ENCODE results near the gene SLAMF8. TPM values are rescaled to one million over a fixed set of nuclear protein-coding genes. Genes with fewer than 3 reads are reported as not detected.
A peak's percentile ranks its signal among the peaks of the same experiment; 100 is the strongest.

SLAMF8 gene
- total RNA-seq, 2 donors from 2014 or later: 3.6 TPM; not detected in 1

GRCh38 chr1:159879977-159880376 lies 53.3 kb downstream of the SLAMF8 start:
- 79 to 80% methylated on average over 4 of the region's 4 CpGs for WGBS, 2 donors

GRCh38 chr1:159880430-159880829 lies 53.8 kb downstream of the SLAMF8 start:
- intact Hi-C loops (cut with DNase I): no loop called here
- Histone ChIP-seq H3K4me1 (no peaks in the 10 kb centered on the region), H3K9me3 (no peaks in the 10 kb centered on the region), H3K27ac (no peak overlapping the region), H3K27me3 (no peaks in the 10 kb centered on the region), H3K4me3 (no peak overlapping the region), H3K36me3 (replicated peaks in 1 of 2; ENCODE audit: insufficient read depth in 1 of 2, low read depth in 2 of 2) (no peaks in the 10 kb centered on the region)
- 82 to 91% methylated on average over 3 of the region's 3 CpGs for WGBS, 2 donors
- no peak for TF ChIP-seq POLR2A (IDR thresholded peaks at IDR 0.05)
- TF ChIP-seq, protein P1, sequence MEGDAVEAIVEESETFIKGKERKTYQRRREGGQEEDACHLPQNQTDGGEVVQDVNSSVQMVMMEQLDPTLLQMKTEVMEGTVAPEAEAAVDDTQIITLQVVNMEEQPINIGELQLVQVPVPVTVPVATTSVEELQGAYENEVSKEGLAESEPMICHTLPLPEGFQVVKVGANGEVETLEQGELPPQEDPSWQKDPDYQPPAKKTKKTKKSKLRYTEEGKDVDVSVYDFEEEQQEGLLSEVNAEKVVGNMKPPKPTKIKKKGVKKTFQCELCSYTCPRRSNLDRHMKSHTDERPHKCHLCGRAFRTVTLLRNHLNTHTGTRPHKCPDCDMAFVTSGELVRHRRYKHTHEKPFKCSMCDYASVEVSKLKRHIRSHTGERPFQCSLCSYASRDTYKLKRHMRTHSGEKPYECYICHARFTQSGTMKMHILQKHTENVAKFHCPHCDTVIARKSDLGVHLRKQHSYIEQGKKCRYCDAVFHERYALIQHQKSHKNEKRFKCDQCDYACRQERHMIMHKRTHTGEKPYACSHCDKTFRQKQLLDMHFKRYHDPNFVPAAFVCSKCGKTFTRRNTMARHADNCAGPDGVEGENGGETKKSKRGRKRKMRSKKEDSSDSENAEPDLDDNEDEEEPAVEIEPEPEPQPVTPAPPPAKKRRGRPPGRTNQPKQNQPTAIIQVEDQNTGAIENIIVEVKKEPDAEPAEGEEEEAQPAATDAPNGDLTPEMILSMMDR (IDR thresholded peaks at IDR 0.05): no peak
- DNase-seq (no peak), ATAC-seq (no peak)

More at GRCh38 chr1:159879977-159880376, 53.3 kb downstream of the SLAMF8 start:
- Histone ChIP-seq H3K4me1 (no peaks in the 10 kb centered on the region), H3K4me3 (no peak overlapping the region), H3K9me3 (no peaks in the 10 kb centered on the region), H3K27me3 (no peaks in the 10 kb centered on the region), H3K27ac (no peak overlapping the region), H3K36me3 (replicated peaks in 1 of 2; ENCODE audit: insufficient read depth in 1 of 2, low read depth in 2 of 2) (no peaks in the 10 kb centered on the region)
- no peak for DNase-seq
- TF ChIP-seq, protein P1 (IDR thresholded peaks at IDR 0.05): no peak
- no peak for TF ChIP-seq POLR2A (IDR thresholded peaks at IDR 0.05)
- no peak for ATAC-seq
- intact Hi-C loops (cut with DNase I): no loop called here

DNA sequence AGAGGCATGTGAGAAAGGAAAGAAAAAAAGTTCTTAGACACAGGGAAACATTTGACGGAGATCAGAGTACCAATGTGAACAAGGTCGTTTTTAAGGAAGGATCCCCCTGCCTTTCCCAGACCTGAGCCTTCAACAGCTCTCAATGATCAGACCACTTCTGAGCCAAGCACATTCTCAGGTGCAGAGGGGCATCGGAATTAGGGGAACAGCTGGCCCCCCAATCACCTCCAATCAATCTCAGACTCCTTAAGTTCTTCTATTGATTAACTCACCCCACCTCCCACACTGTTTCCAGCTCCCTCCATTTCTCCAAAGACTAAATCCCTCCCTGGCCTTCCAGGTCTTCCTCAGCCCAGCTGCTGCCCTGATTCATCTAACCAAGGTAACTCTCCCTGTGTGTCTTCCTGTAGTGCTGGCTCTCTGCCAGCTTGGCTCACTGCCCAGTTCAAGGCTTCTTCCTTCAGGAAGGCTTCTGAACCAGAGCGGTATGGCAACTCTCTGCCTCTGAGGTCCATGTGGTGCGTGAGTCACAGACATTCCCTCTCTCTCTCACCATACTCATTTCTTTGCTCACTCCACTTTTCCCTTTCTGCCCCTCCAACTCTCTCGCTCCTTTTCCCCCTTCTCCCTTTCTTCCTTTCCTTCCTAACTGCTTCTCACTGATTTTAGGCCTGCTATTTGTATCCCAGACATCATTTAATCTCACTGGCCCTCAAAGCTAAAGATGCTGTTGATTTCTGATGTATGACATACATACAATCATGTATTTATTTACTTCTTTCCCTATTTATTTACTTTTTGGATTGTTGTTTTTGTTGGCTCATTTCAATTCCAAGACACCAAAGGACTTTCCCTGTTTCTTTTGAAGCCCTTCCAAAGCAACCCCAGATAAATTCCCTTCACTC lies 55.2 kb downstream of the SLAMF8 start:
- no peak overlapping the region for H3K27ac ChIP-seq
- no peaks in the 10 kb centered on the region for H3K27me3 ChIP-seq
- no peaks in the 10 kb centered on the region for H3K9me3 ChIP-seq
- H3K4me1 ChIP-seq: no peaks in the 10 kb centered on the region
- ATAC-seq: peak; percentile 47
- no peak overlapping the region for H3K4me3 ChIP-seq
- TF ChIP-seq POLR2A (IDR thresholded peaks at IDR 0.05): no peak
- TF ChIP-seq, protein P1 (IDR thresholded peaks at IDR 0.05): no peak
- intact Hi-C loops (cut with DNase I): no loop called here
- WGBS, 2 donors: 61 to 68% methylated on average over 6 of the region's 6 CpGs
- no peaks in the 10 kb centered on the region for H3K36me3 ChIP-seq (replicated peaks in 1 of 2; ENCODE audit: insufficient read depth in 1 of 2, low read depth in 2 of 2)
- DNase-seq: peak; percentile 65 to 84 (median 83)

DNA sequence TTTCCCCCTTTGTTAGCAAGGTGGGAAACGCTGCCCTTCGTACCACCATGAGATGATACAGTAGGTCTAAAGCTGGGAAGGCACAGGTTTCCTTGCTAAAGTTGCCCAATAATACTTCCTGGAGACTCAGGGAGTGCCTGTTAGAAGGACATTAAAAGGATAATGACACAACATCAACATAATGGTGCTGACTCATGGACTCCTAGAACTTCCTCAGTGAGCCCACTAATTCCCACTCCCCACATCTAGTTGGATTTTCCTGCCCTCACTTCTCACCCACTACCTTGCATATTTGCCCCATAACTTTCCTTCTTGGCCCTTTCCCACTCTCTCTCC lies 55.8 kb downstream of the SLAMF8 start:
- H3K27me3 ChIP-seq: no peaks in the 10 kb centered on the region
- no peaks in the 10 kb centered on the region for H3K4me1 ChIP-seq
- no peaks in the 10 kb centered on the region for H3K9me3 ChIP-seq
- ATAC-seq (no peak), DNase-seq (no peak)
- no peak for TF ChIP-seq POLR2A (IDR thresholded peaks at IDR 0.05)
- TF ChIP-seq, protein P1 (IDR thresholded peaks at IDR 0.05): no peak
- intact Hi-C loops (cut with DNase I): no loop called here
- H3K27ac ChIP-seq: no peak overlapping the region
- no peak overlapping the region for H3K4me3 ChIP-seq
- 83 to 100% methylated on average over 2 of the region's 2 CpGs for WGBS, 2 donors
- H3K36me3 ChIP-seq (replicated peaks in 1 of 2; ENCODE audit: insufficient read depth in 1 of 2, low read depth in 2 of 2): no peaks in the 10 kb centered on the region

GRCh38 chr1:159883134-159883533 lies 56.5 kb downstream of the SLAMF8 start:
- WGBS, 2 donors: 65 to 79% methylated on average over 4 of the region's 4 CpGs
- Histone ChIP-seq H3K27ac (no peak overlapping the region), H3K27me3 (no peaks in the 10 kb centered on the region), H3K4me1 (no peaks in the 10 kb centered on the region), H3K4me3 (no peak overlapping the region), H3K9me3 (no peaks in the 10 kb centered on the region), H3K36me3 (replicated peaks in 1 of 2; ENCODE audit: insufficient read depth in 1 of 2, low read depth in 2 of 2) (no peaks in the 10 kb centered on the region)
- no peak for ATAC-seq
- intact Hi-C loops (cut with DNase I): no loop called here
- DNase-seq: no peak
- TF ChIP-seq POLR2A (IDR thresholded peaks at IDR 0.05): no peak
- TF ChIP-seq, protein P1 (IDR thresholded peaks at IDR 0.05): no peak

Measured in body of pancreas (tissue), 4 donors.